COLO668 (cell line): ENCODE results near the gene KBTBD12.
"Not testable (repeated sequence)": the region's sequence is repeated elsewhere in the genome, so short reads cannot be mapped to it uniquely, and the experiment has no call there.

ENCODE experiments used
- DNase-seq: peaks from one replicate; lab custom pipeline; 2025; ENCODE audit not compliant: unreplicated experiment; lab: John Stamatoyannopoulos, UW

The KBTBD12 gene

GRCh38 chr3:127915115-127915936 is at the start of gene KBTBD12:
Gene KBTBD12, plus strand, starts transcription at chr3:127915232. Its CDS starts 7,830 bp downstream, at chr3:127923062.
- peak; percentile 78 for DNase-seq

DNA sequence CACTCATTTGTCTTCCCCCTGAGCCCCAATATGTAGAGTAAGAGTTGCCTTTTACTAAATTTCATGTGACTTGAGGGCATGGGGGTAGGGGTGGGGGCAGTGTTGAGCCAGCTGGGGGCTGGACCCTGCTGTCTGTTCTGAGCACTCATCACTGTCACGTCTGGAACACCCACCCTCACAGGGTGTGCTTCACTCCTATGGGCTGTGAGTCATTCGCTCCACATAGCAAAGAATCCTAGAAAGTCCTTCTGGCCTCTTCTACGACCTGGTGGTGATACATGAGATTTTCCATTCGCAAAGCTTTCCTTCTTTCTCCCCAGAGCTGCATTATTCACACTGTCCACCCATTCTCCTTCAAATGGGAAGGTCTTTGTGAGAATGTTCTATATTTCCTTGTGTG is 49.1 kb upstream of the KBTBD12 start:
- DNase-seq = no peak

DNA sequence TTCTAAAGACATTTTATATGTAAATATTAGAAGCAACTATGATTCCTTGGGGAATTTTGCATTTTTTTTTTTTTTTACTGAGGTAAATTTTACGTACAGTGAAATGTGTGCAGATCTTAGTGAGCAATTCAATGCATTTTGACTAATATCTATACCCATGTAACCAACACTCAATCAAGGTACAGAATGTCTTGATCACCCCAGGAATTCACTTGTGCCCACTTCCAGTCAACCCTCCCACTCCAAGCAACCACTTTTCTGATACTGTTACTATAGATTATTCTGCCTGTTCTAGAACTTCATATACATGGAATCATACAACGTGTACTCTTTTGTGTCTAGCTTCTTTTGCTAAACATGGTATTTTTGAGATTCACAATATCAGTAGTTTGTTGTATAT is 47.6 kb upstream of the KBTBD12 start:
- DNase-seq = no peak

GRCh38 chr3:127867986-127868385 is 47.0 kb upstream of the KBTBD12 start:
- no peak for DNase-seq

- DNase-seq = no peak
Observed at GRCh38 chr3:127870156-127870555, 44.9 kb upstream of the KBTBD12 start.

DNA sequence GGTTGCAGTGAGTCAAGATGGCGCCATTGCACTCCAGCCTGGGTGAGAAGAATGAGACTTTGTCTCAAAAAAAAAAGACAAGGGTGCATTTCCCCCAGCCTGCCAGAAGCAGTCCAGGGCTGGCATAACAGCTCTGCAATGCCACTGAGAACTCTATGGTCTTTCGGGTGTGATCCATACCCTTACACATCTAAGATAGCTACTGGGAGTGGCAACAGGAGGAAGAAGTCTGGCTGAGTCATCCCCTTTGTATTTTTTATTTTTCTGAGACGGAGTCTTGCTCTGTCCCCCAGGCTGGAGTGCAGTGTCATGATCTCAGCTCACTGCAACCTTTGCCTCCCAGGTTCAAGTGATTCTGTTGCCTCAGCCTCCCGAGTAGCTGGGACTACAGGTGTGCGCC is 40.9 kb upstream of the KBTBD12 start:
- not testable (repeated sequence) for DNase-seq

GRCh38 chr3:127881586-127881985 is 33.4 kb upstream of the KBTBD12 start:
- no peak for DNase-seq

DNA sequence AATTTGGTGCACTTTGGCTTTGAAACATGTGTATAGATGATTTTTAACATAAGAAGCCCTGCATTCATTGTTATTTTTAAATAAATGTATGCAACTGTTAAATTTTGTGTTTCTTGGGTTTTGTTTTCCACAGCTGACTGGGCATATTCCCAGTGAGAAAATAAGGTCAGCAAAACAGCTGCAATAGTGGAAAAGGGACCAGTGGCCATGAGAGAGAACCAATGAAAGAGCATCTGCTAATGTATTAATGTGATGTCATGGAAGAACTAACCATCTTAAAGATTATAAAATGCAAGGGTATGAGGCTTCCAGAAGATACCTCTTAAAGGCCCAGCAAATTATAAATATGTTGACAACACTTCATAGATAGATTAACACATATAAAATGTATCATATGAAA is 31.0 kb upstream of the KBTBD12 start:
- DNase-seq = no peak

DNA sequence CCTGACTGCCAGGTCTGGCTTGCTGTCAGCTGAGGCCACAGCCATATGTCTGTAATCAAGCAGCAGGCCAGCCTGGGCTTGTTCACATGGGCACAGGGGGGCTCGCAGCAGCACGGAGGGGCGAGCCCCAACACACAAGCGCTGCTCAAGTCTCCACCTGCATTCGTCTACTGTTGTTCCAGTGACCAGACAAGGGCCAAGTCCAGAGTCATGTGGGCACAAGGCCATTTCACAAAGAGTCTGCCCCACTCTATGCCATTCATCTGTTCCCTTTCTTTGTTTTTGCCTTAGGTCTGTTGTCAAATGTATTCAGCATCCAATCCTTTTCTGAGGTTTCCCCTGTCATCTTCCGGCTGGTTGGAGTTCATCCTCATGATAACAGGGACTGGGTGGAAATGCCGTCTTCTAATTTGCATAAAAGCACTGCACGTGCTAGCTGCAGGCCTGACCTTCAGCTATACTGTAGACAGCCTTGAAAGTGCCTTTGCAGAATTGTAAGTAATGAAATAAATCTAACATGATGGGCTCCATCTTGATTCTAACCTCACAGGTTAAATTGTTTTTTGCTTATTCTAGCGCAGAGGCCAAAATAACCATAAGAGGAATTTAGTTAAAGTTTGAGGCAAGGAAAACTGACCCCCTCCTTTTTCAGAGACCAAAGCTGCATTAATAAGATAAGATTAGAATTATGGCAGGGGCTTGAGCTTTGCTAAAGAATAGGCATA is 28.6 kb upstream of the KBTBD12 start:
- DNase-seq = no peak

- DNase-seq = no peak
Observed at GRCh38 chr3:127886956-127887231, 28.1 kb upstream of the KBTBD12 start.

- no peak for DNase-seq
Observed at GRCh38 chr3:127887321-127887720, 27.7 kb upstream of the KBTBD12 start.

DNA sequence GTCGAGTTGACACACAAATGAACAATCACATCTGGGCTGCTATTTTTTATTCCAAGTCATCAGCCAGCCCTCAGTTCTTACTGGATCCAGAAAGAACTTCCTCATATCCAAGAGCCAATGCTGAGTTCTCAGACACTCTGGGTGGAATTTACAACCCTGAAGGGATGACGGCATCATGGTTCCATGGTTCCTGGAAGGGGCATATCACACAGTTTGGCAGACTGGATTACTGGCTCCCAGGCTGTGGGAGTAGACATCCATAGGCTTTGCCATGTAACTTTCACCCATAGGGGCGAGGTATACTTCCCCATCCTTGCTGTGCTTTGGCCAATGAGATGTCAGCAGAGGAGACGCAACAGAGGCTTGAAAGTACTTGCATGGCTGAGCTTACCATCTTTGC is 26.9 kb upstream of the KBTBD12 start:
- no peak for DNase-seq

GRCh38 chr3:127888564-127889107 is 26.4 kb upstream of the KBTBD12 start:
- DNase-seq = no peak

DNA sequence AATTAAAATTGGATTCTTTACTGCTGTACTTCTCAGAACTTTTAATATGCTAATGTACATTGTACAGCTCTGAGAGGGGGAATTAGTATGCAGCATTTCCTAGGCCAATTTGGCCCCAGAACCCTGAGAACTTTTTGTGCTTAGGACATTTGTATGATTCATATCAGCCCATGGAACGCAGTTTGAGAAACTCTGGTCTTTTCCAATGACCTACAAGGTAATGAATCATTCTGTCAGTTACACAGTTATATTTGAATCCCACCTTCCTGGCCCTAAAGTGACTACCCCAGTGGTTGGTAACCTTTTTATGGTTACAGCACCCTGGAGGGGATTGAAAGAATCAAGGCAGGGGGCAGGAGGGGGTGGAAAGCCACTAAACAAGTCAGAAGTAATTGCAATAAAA is 25.6 kb upstream of the KBTBD12 start:
- no peak for DNase-seq

GRCh38 chr3:127889976-127890650 is 24.9 kb upstream of the KBTBD12 start:
- DNase-seq = no peak

DNA sequence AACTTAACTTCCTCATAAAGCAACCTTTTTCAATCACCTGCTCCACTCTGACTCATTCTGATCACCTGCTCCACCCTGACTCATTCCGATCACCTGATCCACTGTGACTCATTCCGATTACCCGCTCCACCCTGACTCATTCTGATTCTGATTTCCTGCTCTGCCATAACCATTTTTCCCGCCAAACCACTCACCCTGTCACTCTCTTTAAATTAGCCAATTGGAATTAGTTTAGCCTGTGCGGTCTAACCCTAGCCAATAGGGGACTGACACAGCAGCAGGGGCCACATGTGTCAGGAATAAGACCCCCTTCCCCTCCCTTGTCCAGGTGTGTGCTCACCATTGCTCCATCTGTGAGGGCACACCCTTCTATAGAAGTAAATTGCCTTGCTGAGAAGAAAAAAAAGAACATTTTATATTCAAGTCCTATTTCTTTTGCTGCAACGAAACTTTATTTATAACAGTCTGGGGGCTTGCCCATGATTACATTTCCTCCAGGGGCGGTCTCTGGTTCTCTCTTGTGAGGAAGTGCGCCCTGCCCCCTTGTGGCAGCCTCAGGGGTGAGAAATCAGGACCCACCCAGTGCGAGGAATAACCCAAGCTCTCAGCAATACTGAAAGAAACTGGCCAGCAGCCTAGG is 24.3 kb upstream of the KBTBD12 start:
- peak; percentile 13 for DNase-seq

DNA sequence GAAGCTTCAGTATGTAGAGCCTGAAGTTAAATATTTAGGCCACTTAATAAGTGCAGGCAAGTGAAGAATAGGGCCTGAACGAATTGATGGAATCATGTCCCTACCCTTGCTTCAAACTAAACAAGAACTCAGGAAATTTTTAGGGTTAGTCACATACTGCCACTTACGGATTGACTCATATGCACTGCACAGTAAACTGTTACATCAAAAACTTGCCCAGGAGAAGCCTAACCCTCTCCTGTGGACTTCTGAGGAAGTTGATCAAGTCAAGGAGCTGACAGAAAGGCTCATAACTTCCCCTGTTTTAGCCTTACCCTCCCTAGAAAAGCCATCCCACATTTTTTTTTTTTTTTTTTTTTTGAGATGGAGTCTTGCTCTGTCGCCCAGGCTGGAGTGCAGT is 20.6 kb upstream of the KBTBD12 start:
- DNase-seq = no peak

- no peak for DNase-seq
Observed at GRCh38 chr3:127899200-127899599, 15.8 kb upstream of the KBTBD12 start.

GRCh38 chr3:127899766-127900165 is 15.3 kb upstream of the KBTBD12 start:
- DNase-seq = no peak

DNA sequence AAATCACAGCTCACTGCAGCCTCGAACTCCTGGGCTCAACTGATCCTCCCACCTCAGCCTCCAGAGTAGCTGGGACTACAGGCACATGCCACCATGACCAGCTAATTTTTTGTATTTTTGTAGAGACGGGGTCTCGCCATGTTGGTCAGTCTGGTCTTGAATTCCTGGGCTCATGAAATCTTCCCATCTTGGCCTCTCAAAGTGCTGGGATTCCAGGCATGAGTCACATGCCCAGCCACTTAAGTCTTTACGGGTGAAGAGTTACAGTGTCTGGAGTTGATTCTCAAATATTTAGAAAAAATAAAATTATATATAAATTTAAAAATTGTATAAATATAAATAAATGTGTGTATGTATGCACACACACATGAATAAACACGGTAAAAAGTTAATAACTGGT is 14.5 kb upstream of the KBTBD12 start:
- DNase-seq = no peak

GRCh38 chr3:127902486-127902885 is 12.5 kb upstream of the KBTBD12 start:
- no peak for DNase-seq
